Liver (tissue), 9 donors: Measurements from ENCODE around the gene RSAD2. TPM values are rescaled to one million over a fixed set of nuclear protein-coding genes. Genes with fewer than 3 reads are reported as not detected.

Experiments
- DNase-seq: peaks from one replicate; pipeline ENCODE4 v3.0.0-alpha.2; 2017; ENCODE audit warnings: low spot score
- H3K27ac ChIP-seq, 2 donors: one replicate each; pipeline ENCODE4 v1.7.0; 2013; ENCODE audit warnings: inconsistent platforms in 2 of 2, low read length in 2 of 2, control low read depth in 1 of 2, low read depth in 1 of 2, mild to moderate bottlenecking in 1 of 2
- H3K27me3 ChIP-seq, 4 donors: one replicate each; pipeline versions ENCODE4 v1.6.1 to v1.7.0; 2013; ENCODE audit warnings: low read length in 3 of 4, inconsistent platforms in 1 of 4, mild to moderate bottlenecking in 1 of 4, moderate library complexity in 1 of 4; ENCODE audit not compliant: control insufficient read depth in 4 of 4, insufficient read depth in 4 of 4
- H3K36me3 ChIP-seq, 4 donors: one replicate each; pipeline versions ENCODE4 v1.6.1 to v1.7.0; 2013; ENCODE audit warnings: low read length in 3 of 4, mild to moderate bottlenecking in 3 of 4, low read depth in 1 of 4, moderate library complexity in 1 of 4; ENCODE audit not compliant: control insufficient read depth in 4 of 4, insufficient read depth in 3 of 4
- H3K4me1 ChIP-seq, 4 donors: one replicate each; pipeline versions ENCODE4 v1.6.1 to v1.7.0; 2013; ENCODE audit warnings: low read length in 3 of 4, mild to moderate bottlenecking in 3 of 4, moderate library complexity in 1 of 4; ENCODE audit not compliant: control insufficient read depth in 4 of 4, insufficient read depth in 4 of 4
- H3K4me3 ChIP-seq, 3 donors: one replicate each; pipeline versions ENCODE4 v1.6.1 to v1.7.0; 2013; ENCODE audit warnings: low read length in 3 of 3, control low read depth in 1 of 3, low read depth in 1 of 3, mild to moderate bottlenecking in 1 of 3
- H3K9ac ChIP-seq, 2 donors: one replicate each; pipeline ENCODE4 v1.7.0; 2013; ENCODE audit warnings: low read length in 2 of 2, mild to moderate bottlenecking in 2 of 2, moderate library complexity in 2 of 2, control low read depth in 1 of 2, low read depth in 1 of 2
- H3K9me3 ChIP-seq, 4 donors: one replicate each; pipeline versions ENCODE4 v1.6.1 to v1.7.0; 2013; ENCODE audit warnings: low read length in 3 of 4; ENCODE audit not compliant: control insufficient read depth in 4 of 4
- ATF3 ChIP-seq: IDR thresholded peaks from 2 replicates; pipeline ENCODE4 v1.6.1; 2016; ENCODE audit warnings: antibody characterized with exemption
- EGR1 ChIP-seq, 2 donors: IDR thresholded peaks; 2 replicates each; pipeline ENCODE4 v1.6.1; 2016 to 2018; ENCODE audit warnings: antibody characterized with exemption in 2 of 2, low read depth in 2 of 2
- FOXA1 ChIP-seq: IDR thresholded peaks from 2 replicates; pipeline ENCODE4 v1.6.1; 2016; ENCODE audit warnings: antibody characterized with exemption
- FOXA2 ChIP-seq: IDR thresholded peaks from 2 replicates; pipeline ENCODE4 v1.6.1; 2016; ENCODE audit warnings: antibody characterized with exemption
- GABPA ChIP-seq, 2 donors: IDR thresholded peaks in 1 of 2; conservative IDR thresholded peaks in 1 of 2; 2 replicates each; pipeline ENCODE4 v1.6.1; 2016; ENCODE audit warnings: antibody characterized with exemption in 2 of 2, mild to moderate bottlenecking in 1 of 2, moderate library complexity in 1 of 2
- HNF4A ChIP-seq, 2 donors: conservative IDR thresholded peaks; 2 replicates each; pipeline ENCODE4 v1.6.1; 2016; ENCODE audit warnings: antibody characterized with exemption in 2 of 2, mild to moderate bottlenecking in 2 of 2
- HNF4G ChIP-seq: IDR thresholded peaks from 2 replicates; pipeline ENCODE4 v1.6.1; 2016; ENCODE audit warnings: antibody characterized with exemption
- JUND ChIP-seq, 2 donors: IDR thresholded peaks; 2 replicates each; pipeline ENCODE4 v1.6.1; 2016; ENCODE audit warnings: antibody characterized with exemption in 2 of 2
- NR2F2 ChIP-seq: IDR thresholded peaks from 2 replicates; pipeline ENCODE4 v1.6.1; 2016; ENCODE audit warnings: antibody characterized with exemption
- RAD21 ChIP-seq, 2 donors: IDR thresholded peaks; 2 replicates each; pipeline ENCODE4 v1.6.1; 2016; ENCODE audit warnings: antibody characterized with exemption in 2 of 2, mild to moderate bottlenecking in 2 of 2
- RXRA ChIP-seq, 2 donors: IDR thresholded peaks; 2 replicates each; pipeline ENCODE4 v1.6.1; 2017 to 2018; ENCODE audit warnings: antibody characterized with exemption in 2 of 2, mild to moderate bottlenecking in 1 of 2
- SP1 ChIP-seq: IDR thresholded peaks from 2 replicates; pipeline ENCODE4 v1.6.1; 2018; ENCODE audit warnings: antibody characterized with exemption, mild to moderate bottlenecking
- TAF1 ChIP-seq: conservative IDR thresholded peaks from 2 replicates; pipeline ENCODE4 v1.6.1; 2016; ENCODE audit warnings: antibody characterized with exemption, mild to moderate bottlenecking
- YY1 ChIP-seq: IDR thresholded peaks from 2 replicates; pipeline ENCODE4 v1.6.1; 2016; ENCODE audit warnings: antibody characterized with exemption, mild to moderate bottlenecking
- ZBTB33 ChIP-seq: IDR thresholded peaks from 2 replicates; pipeline ENCODE4 v1.6.1; 2016; ENCODE audit warnings: antibody characterized with exemption
- WGBS: extraction: QIAGEN DNeasy Blood & Tissue Kit; methylation state at CpG from one replicate; pipeline ENCODE4 v1.1.7; 2013; 5-methylcytosine and 5-hydroxymethylcytosine counted together
- polyA plus RNA-seq, 2 donors: library from polyadenylated mRNA; stranded (reverse) in 1 of 2; unstranded in 1 of 2; fragments of 200-250 nt in 1 of 2; fragments of >200 nt in 1 of 2; fragmentation: Nextera tagmentation in 1 of 2; extraction: Ambion mirVana in 1 of 2; gene quantifications; one replicate each; pipeline versions ENCODE4 v1.2.1 to v1.2.3, GENCODE V29; 2013 to 2015
- total RNA-seq, 2 donors: library from RNA; depleted of rRNA; stranded (reverse); fragments of >200 nt; gene quantifications; one replicate each; pipeline ENCODE4 v1.2.3, GENCODE V29; 2014
- TF ChIP-seq, protein P1 (sequence below): fragments of 150-350 bp; IDR thresholded peaks from 2 replicates; pipeline ENCODE4 v1.5.1; 2017; ENCODE audit warnings: improper control_type of control experiment, low read depth, low read length; ENCODE audit not compliant: missing input control
- TF ChIP-seq, protein P2 (sequence below): IDR thresholded peaks from 2 replicates; pipeline ENCODE4 v1.6.1; 2016; ENCODE audit warnings: antibody characterized with exemption, mild to moderate bottlenecking
- TF ChIP-seq, protein P3 (sequence below): IDR thresholded peaks from 2 replicates; pipeline ENCODE4 v1.6.1; 2016; ENCODE audit warnings: antibody characterized with exemption
- donor health status: healthy.
- donor health status: healthy.
- donor health status: healthy.
- donor health status: healthy.
- donor health status: healthy.

Gene RSAD2
- total and polyA plus RNA-seq, 4 donors, result 1.3 to 15.9 (median 1.9) TPM

- TF ChIP-seq, protein P1, sequence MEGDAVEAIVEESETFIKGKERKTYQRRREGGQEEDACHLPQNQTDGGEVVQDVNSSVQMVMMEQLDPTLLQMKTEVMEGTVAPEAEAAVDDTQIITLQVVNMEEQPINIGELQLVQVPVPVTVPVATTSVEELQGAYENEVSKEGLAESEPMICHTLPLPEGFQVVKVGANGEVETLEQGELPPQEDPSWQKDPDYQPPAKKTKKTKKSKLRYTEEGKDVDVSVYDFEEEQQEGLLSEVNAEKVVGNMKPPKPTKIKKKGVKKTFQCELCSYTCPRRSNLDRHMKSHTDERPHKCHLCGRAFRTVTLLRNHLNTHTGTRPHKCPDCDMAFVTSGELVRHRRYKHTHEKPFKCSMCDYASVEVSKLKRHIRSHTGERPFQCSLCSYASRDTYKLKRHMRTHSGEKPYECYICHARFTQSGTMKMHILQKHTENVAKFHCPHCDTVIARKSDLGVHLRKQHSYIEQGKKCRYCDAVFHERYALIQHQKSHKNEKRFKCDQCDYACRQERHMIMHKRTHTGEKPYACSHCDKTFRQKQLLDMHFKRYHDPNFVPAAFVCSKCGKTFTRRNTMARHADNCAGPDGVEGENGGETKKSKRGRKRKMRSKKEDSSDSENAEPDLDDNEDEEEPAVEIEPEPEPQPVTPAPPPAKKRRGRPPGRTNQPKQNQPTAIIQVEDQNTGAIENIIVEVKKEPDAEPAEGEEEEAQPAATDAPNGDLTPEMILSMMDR, result no peak
- TF ChIP-seq YY1, result no peak
Measured at GRCh38 chr2:6879011-6879410, 1.4 kb downstream of the RSAD2 start (continued).

GRCh38 chr2:6880200-6880733 lies 2.7 kb downstream of the RSAD2 start:
- Histone ChIP-seq H3K9ac (no peak overlapping the region), H3K4me3 (no peak overlapping the region), H3K4me1 (peaks cover 0 to 15% (median 10%) of the 10 kb centered on the region in 4 donors), H3K9me3 (no peaks in the 10 kb centered on the region), H3K27ac (no peak overlapping the region), H3K36me3 (no peaks in the 10 kb centered on the region), H3K27me3 (no peaks in the 10 kb centered on the region)
- no peak for TF ChIP-seq HNF4G
- 84% methylated on average over 2 of the region's 2 CpGs for WGBS
- DNase-seq, result no peak

DNA sequence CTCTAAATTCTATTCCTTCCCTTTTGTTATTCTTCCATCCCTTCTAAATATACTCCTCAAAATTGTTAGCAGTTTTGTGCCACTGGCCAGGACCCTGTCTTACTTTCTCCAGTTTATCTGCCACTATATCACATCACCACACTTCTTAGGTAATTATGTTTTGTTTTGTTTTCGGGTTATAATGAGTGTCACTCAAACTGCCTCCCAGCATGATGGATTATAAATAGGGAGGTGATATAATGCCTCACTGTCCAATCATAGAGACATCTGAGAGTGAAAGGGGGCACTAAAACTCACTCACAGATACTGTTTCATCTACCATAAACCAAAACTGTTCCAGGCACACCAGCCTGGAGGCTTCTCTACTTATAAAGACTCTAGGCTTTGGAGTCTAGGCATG lies 3.5 kb downstream of the RSAD2 start:
- no peak overlapping the region for H3K4me3 ChIP-seq
- H3K9me3 ChIP-seq, result no peaks in the 10 kb centered on the region
- no peak overlapping the region for H3K27ac ChIP-seq
- DNase-seq, result no peak
- H3K9ac ChIP-seq, result no peak overlapping the region
- no peaks in the 10 kb centered on the region for H3K36me3 ChIP-seq
- no peaks in the 10 kb centered on the region for H3K27me3 ChIP-seq
- TF ChIP-seq ATF3 (no peak), SP1 (no peak), EGR1 (IDR thresholded peaks at IDR 0.05; ENCODE audit: low read depth in 2 of 2) (no peak), HNF4A (conservative IDR thresholded peaks at IDR 0.05) (no peak), RAD21 (IDR thresholded peaks at IDR 0.05) (no peak), RXRA (IDR thresholded peaks at IDR 0.05) (no peak), HNF4G (no peak), FOXA1 (no peak), JUND (IDR thresholded peaks at IDR 0.05) (no peak), NR2F2 (no peak), TAF1 (no peak), GABPA (IDR thresholded peaks at IDR 0.05 in 1 of 2, conservative IDR thresholded peaks at IDR 0.05 in 1 of 2) (no peak), ZBTB33 (no peak), YY1 (no peak), FOXA2 (no peak)
- TF ChIP-seq, protein P1, result no peak
- TF ChIP-seq, protein P2, sequence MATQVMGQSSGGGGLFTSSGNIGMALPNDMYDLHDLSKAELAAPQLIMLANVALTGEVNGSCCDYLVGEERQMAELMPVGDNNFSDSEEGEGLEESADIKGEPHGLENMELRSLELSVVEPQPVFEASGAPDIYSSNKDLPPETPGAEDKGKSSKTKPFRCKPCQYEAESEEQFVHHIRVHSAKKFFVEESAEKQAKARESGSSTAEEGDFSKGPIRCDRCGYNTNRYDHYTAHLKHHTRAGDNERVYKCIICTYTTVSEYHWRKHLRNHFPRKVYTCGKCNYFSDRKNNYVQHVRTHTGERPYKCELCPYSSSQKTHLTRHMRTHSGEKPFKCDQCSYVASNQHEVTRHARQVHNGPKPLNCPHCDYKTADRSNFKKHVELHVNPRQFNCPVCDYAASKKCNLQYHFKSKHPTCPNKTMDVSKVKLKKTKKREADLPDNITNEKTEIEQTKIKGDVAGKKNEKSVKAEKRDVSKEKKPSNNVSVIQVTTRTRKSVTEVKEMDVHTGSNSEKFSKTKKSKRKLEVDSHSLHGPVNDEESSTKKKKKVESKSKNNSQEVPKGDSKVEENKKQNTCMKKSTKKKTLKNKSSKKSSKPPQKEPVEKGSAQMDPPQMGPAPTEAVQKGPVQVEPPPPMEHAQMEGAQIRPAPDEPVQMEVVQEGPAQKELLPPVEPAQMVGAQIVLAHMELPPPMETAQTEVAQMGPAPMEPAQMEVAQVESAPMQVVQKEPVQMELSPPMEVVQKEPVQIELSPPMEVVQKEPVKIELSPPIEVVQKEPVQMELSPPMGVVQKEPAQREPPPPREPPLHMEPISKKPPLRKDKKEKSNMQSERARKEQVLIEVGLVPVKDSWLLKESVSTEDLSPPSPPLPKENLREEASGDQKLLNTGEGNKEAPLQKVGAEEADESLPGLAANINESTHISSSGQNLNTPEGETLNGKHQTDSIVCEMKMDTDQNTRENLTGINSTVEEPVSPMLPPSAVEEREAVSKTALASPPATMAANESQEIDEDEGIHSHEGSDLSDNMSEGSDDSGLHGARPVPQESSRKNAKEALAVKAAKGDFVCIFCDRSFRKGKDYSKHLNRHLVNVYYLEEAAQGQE, result no peak
- TF ChIP-seq, protein P3, sequence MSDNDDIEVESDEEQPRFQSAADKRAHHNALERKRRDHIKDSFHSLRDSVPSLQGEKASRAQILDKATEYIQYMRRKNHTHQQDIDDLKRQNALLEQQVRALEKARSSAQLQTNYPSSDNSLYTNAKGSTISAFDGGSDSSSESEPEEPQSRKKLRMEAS, result no peak
- H3K4me1 ChIP-seq, result peaks cover 0 to 15% (median 10%) of the 10 kb centered on the region in 4 donors
- WGBS, result 90% methylated on average over 1 of the region's 1 CpG
